ENCODE data around the gene POLR2B.

DNA sequence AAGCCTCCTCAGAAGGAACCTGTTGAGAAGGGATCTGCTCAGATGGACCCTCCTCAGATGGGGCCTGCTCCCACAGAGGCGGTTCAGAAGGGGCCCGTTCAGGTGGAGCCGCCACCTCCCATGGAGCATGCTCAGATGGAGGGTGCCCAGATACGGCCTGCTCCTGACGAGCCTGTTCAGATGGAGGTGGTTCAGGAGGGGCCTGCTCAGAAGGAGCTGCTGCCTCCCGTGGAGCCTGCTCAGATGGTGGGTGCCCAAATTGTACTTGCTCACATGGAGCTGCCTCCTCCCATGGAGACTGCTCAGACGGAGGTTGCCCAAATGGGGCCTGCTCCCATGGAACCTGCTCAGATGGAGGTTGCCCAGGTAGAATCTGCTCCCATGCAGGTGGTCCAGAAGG, 48.1 kb upstream of the POLR2B start:
- TF ChIP-seq CTCF (IDR thresholded peaks at IDR 0.05; ENCODE audit: poor library complexity) = no peak
- no peak for TF ChIP-seq EZH2 (IDR thresholded peaks at IDR 0.05; ENCODE audit: borderline replicate concordance)
- TF ChIP-seq EZH2phosphoT487 (IDR thresholded peaks at IDR 0.05; ENCODE audit: low read depth, severe bottlenecking, unreplicated experiment) = no peak
